Breast epithelium (tissue), 3 donors: ENCODE measurements around the gene UACA.

Experiments used
- CTCF ChIP-seq, 3 donors: fragments of 450-650 bp; IDR thresholded peaks; one replicate each; pipeline ENCODE4 v1.5.1; 2016 to 2017; ENCODE audit warnings: antibody characterized with exemption in 3 of 3, mild to moderate bottlenecking in 3 of 3, moderate library complexity in 3 of 3
- POLR2A ChIP-seq: fragments of 450-650 bp; IDR thresholded peaks from one replicate; pipeline ENCODE4 v1.6.1; 2016; ENCODE audit warnings: antibody characterized with exemption, mild to moderate bottlenecking, moderate library complexity
- POLR2AphosphoS5 ChIP-seq, 3 donors: sonication (generic); formaldehyde crosslinking; IDR thresholded peaks; one replicate each; pipeline ENCODE4 v1.6.1; 2017; ENCODE audit warnings: antibody characterized with exemption in 3 of 3

- TF ChIP-seq CTCF (IDR thresholded peaks at IDR 0.05) (no peak), POLR2A (no peak), POLR2AphosphoS5 (IDR thresholded peaks at IDR 0.05) (no peak)
Measured at GRCh38 chr15:70763950-70764730, 782 bp upstream of the UACA start.
